ENCODE results near the gene CFAP69.
"Not testable (repeated sequence)": the region's sequence is repeated elsewhere in the genome, so short reads cannot be mapped to it uniquely, and the experiment has no call there.

The CFAP69 gene

DNA sequence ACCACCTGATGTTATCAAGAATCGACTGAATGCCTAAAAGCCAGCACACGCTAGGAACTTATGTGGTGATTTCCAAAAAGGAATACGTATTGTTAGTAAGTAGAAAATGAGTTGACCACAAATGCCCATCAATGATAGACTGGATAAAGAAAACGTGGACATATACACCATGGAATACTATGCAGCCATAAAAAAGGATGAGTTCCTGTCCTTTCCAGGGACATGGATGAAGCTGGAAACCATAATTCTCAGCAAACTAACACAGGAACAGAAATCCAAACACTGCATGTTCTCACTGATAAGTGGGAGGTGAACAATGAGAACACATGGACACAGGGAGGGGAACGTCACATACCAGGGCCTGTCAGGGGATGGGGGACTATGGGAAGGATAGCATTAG lies 11.0 kb downstream of the CFAP69 start:
- not testable (repeated sequence) for H3K9me3 ChIP-seq (ENCODE audit: control insufficient read depth, low read depth, low read length); H3K4me1 ChIP-seq (ENCODE audit: control insufficient read depth, low read depth, low read length); H3K4me3 ChIP-seq (ENCODE audit: low read length); H3K36me3 ChIP-seq (ENCODE audit: control insufficient read depth, low read depth, low read length); H3K27ac ChIP-seq (ENCODE audit: low read length); H3K27me3 ChIP-seq (ENCODE audit: control insufficient read depth, insufficient read depth, low read length); H3K9ac ChIP-seq (ENCODE audit: low read length)

- H3K27ac ChIP-seq (ENCODE audit: low read length) = no peak overlapping the region
- H3K9me3 ChIP-seq (ENCODE audit: control insufficient read depth, low read depth, low read length) = no peaks in the 10 kb centered on the region
- no peaks in the 10 kb centered on the region for H3K36me3 ChIP-seq (ENCODE audit: control insufficient read depth, low read depth, low read length)
Measured at GRCh38 chr7:90256778-90257177, 11.8 kb downstream of the CFAP69 start.

GRCh38 chr7:90261441-90261840 lies 16.5 kb downstream of the CFAP69 start:
- Histone ChIP-seq H3K27me3 (ENCODE audit: control insufficient read depth, insufficient read depth, low read length) (no peaks in the 10 kb centered on the region), H3K36me3 (ENCODE audit: control insufficient read depth, low read depth, low read length) (no peaks in the 10 kb centered on the region), H3K4me3 (ENCODE audit: low read length) (no peak overlapping the region), H3K27ac (ENCODE audit: low read length) (no peak overlapping the region), H3K9ac (ENCODE audit: low read length) (no peak overlapping the region), H3K4me1 (ENCODE audit: control insufficient read depth, low read depth, low read length) (no peaks in the 10 kb centered on the region), H3K9me3 (ENCODE audit: control insufficient read depth, low read depth, low read length) (no peaks in the 10 kb centered on the region)

More at GRCh38 chr7:90256778-90257177, 11.8 kb downstream of the CFAP69 start:
- Histone ChIP-seq H3K4me3 (ENCODE audit: low read length) (no peak overlapping the region), H3K4me1 (ENCODE audit: control insufficient read depth, low read depth, low read length) (no peaks in the 10 kb centered on the region), H3K9ac (ENCODE audit: low read length) (no peak overlapping the region), H3K27me3 (ENCODE audit: control insufficient read depth, insufficient read depth, low read length) (no peaks in the 10 kb centered on the region)

DNA sequence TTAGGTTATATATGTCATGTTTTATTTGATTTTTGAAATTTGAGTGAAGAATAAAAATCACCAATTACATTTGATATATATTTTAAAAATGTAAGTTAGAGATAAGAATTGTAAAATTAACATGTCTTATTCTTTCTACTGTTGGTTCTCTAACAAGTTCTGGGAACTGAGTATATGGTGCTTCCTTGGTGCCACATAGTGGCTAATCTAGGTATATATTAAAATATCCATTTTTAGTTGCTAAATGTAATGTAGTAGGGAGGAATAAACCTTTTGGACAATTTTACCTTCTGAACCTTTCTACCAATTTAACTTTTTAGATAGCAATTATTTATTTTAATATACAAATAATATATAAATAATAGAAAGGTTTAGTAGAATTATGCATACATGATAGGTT lies 17.5 kb downstream of the CFAP69 start:
- Histone ChIP-seq H3K4me3 (ENCODE audit: low read length) (no peak overlapping the region), H3K27me3 (ENCODE audit: control insufficient read depth, insufficient read depth, low read length) (no peaks in the 10 kb centered on the region), H3K9me3 (ENCODE audit: control insufficient read depth, low read depth, low read length) (no peaks in the 10 kb centered on the region), H3K36me3 (ENCODE audit: control insufficient read depth, low read depth, low read length) (no peaks in the 10 kb centered on the region), H3K4me1 (ENCODE audit: control insufficient read depth, low read depth, low read length) (no peaks in the 10 kb centered on the region), H3K27ac (ENCODE audit: low read length) (no peak overlapping the region), H3K9ac (ENCODE audit: low read length) (no peak overlapping the region)

GRCh38 chr7:90266808-90267207 lies 21.8 kb downstream of the CFAP69 start:
- H3K9me3 ChIP-seq (ENCODE audit: control insufficient read depth, low read depth, low read length) = no peaks in the 10 kb centered on the region
- no peaks in the 10 kb centered on the region for H3K36me3 ChIP-seq (ENCODE audit: control insufficient read depth, low read depth, low read length)
- H3K27ac ChIP-seq (ENCODE audit: low read length) = no peak overlapping the region
- no peaks in the 10 kb centered on the region for H3K27me3 ChIP-seq (ENCODE audit: control insufficient read depth, insufficient read depth, low read length)
- H3K4me1 ChIP-seq (ENCODE audit: control insufficient read depth, low read depth, low read length) = no peaks in the 10 kb centered on the region
- no peak overlapping the region for H3K4me3 ChIP-seq (ENCODE audit: low read length)
- no peak overlapping the region for H3K9ac ChIP-seq (ENCODE audit: low read length)

GRCh38 chr7:90267263-90267858 lies 22.4 kb downstream of the CFAP69 start:
- Histone ChIP-seq H3K27ac (ENCODE audit: low read length) (no peak overlapping the region), H3K4me3 (ENCODE audit: low read length) (no peak overlapping the region)

DNA sequence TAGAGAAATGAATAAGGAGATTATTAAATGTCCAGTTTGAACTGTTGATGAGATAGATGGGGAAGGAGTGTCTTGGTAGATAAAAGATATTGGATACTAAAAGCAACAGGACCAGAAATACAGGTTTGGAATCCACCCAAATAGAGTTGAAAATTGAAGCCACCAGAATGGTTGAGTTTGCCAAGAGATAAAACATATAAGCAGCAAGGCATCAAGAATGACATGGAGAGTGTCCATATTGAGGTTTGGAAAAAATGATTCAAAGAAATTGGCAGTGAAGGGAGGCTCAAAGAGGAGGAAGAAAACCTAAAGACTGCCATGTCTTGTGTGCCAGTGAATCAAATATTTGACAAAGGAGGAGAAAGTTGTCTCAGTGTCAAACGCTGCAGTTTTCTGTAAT lies 24.2 kb downstream of the CFAP69 start:
- Histone ChIP-seq H3K9ac (ENCODE audit: low read length) (no peak overlapping the region), H3K27ac (ENCODE audit: low read length) (no peak overlapping the region), H3K4me1 (ENCODE audit: control insufficient read depth, low read depth, low read length) (no peaks in the 10 kb centered on the region), H3K4me3 (ENCODE audit: low read length) (no peak overlapping the region), H3K27me3 (ENCODE audit: control insufficient read depth, insufficient read depth, low read length) (no peaks in the 10 kb centered on the region), H3K9me3 (ENCODE audit: control insufficient read depth, low read depth, low read length) (no peaks in the 10 kb centered on the region), H3K36me3 (ENCODE audit: control insufficient read depth, low read depth, low read length) (no peaks in the 10 kb centered on the region)

More at GRCh38 chr7:90267263-90267858, 22.4 kb downstream of the CFAP69 start:
- no peaks in the 10 kb centered on the region for H3K4me1 ChIP-seq (ENCODE audit: control insufficient read depth, low read depth, low read length)
- no peaks in the 10 kb centered on the region for H3K27me3 ChIP-seq (ENCODE audit: control insufficient read depth, insufficient read depth, low read length)
- H3K9me3 ChIP-seq (ENCODE audit: control insufficient read depth, low read depth, low read length) = no peaks in the 10 kb centered on the region
- H3K9ac ChIP-seq (ENCODE audit: low read length) = no peak overlapping the region
- no peaks in the 10 kb centered on the region for H3K36me3 ChIP-seq (ENCODE audit: control insufficient read depth, low read depth, low read length)

GRCh38 chr7:90270431-90271178 lies 25.6 kb downstream of the CFAP69 start:
- Histone ChIP-seq H3K27ac (ENCODE audit: low read length) (no peak overlapping the region), H3K36me3 (ENCODE audit: control insufficient read depth, low read depth, low read length) (no peaks in the 10 kb centered on the region), H3K4me1 (ENCODE audit: control insufficient read depth, low read depth, low read length) (no peaks in the 10 kb centered on the region), H3K4me3 (ENCODE audit: low read length) (no peak overlapping the region), H3K9me3 (ENCODE audit: control insufficient read depth, low read depth, low read length) (no peaks in the 10 kb centered on the region), H3K9ac (ENCODE audit: low read length) (no peak overlapping the region), H3K27me3 (ENCODE audit: control insufficient read depth, insufficient read depth, low read length) (no peaks in the 10 kb centered on the region)

- H3K9ac ChIP-seq (ENCODE audit: low read length) = no peak overlapping the region
Measured at GRCh38 chr7:90271753-90272152, 26.8 kb downstream of the CFAP69 start.

DNA sequence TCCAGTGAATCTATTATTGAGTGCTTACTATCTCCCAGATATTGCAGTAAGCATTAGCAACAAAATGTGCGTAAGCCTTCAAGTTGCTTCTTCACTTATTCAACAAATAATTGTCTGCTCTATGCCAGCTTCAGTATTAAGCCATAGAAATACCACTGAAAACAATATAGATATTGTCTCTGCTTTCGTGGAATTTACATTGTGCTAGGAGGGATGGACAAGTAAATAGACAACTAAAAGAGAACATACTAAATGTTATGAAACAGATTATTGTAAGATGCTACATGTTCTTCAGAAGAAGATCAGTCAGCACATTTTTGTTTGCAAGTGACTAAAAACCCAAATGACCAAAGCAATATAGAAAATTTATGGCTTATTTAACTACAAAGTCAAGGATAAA lies 27.3 kb downstream of the CFAP69 start:
- no peak overlapping the region for H3K4me3 ChIP-seq (ENCODE audit: low read length)
- H3K9me3 ChIP-seq (ENCODE audit: control insufficient read depth, low read depth, low read length) = no peaks in the 10 kb centered on the region
- no peaks in the 10 kb centered on the region for H3K4me1 ChIP-seq (ENCODE audit: control insufficient read depth, low read depth, low read length)
- H3K9ac ChIP-seq (ENCODE audit: low read length) = no peak overlapping the region
- H3K27me3 ChIP-seq (ENCODE audit: control insufficient read depth, insufficient read depth, low read length) = no peaks in the 10 kb centered on the region
- H3K27ac ChIP-seq (ENCODE audit: low read length) = no peak overlapping the region
- no peaks in the 10 kb centered on the region for H3K36me3 ChIP-seq (ENCODE audit: control insufficient read depth, low read depth, low read length)

More at GRCh38 chr7:90271753-90272152, 26.8 kb downstream of the CFAP69 start:
- H3K9me3 ChIP-seq (ENCODE audit: control insufficient read depth, low read depth, low read length) = no peaks in the 10 kb centered on the region
- no peak overlapping the region for H3K27ac ChIP-seq (ENCODE audit: low read length)
- no peaks in the 10 kb centered on the region for H3K27me3 ChIP-seq (ENCODE audit: control insufficient read depth, insufficient read depth, low read length)
- no peak overlapping the region for H3K4me3 ChIP-seq (ENCODE audit: low read length)
- H3K36me3 ChIP-seq (ENCODE audit: control insufficient read depth, low read depth, low read length) = no peaks in the 10 kb centered on the region
- no peaks in the 10 kb centered on the region for H3K4me1 ChIP-seq (ENCODE audit: control insufficient read depth, low read depth, low read length)

GRCh38 chr7:90274161-90274560 lies 29.2 kb downstream of the CFAP69 start:
- Histone ChIP-seq H3K9me3 (ENCODE audit: control insufficient read depth, low read depth, low read length) (no peaks in the 10 kb centered on the region), H3K4me1 (ENCODE audit: control insufficient read depth, low read depth, low read length) (no peaks in the 10 kb centered on the region), H3K27me3 (ENCODE audit: control insufficient read depth, insufficient read depth, low read length) (no peaks in the 10 kb centered on the region), H3K27ac (ENCODE audit: low read length) (no peak overlapping the region), H3K4me3 (ENCODE audit: low read length) (no peak overlapping the region), H3K36me3 (ENCODE audit: control insufficient read depth, low read depth, low read length) (no peaks in the 10 kb centered on the region), H3K9ac (ENCODE audit: low read length) (no peak overlapping the region)

All from iPS-18a (cell line).